ENCODE results near the gene NCAM2. TPM values are rescaled to one million over a fixed set of nuclear protein-coding genes. Genes with fewer than 3 reads are reported as not detected.

NCAM2 gene
- total and polyA plus RNA-seq, 2 of the 8 experiments (the other 6 are each of a cell fraction or from before 2014, with no cell fraction given) = 0.14 to 1.1 TPM

DNA sequence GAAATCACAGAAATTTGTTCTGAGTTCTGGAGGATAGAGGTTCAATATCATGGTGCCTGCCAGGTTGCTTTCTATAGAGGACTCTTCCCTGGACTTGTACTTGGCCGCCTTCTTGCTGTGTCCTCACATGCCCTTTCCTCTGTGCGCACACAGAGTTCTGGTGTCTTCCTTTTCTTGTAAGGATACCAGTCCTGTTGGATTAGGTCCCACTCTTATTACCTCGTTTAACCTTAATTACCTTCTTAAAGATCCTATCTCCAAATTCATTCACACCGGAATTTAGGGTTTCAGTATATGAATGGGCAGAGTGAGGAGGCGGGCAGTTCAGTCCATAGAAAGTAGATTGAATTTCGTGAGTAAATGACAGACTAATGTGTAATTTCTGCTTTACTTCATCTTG lies 413.9 kb downstream of the NCAM2 start:
- Histone ChIP-seq H2BK12ac (ENCODE audit: low read depth, low read length) (no peak overlapping the region), H3K27me3 (replicated peaks in 1 of 4; ENCODE audit: control insufficient read depth in 3 of 4, extremely low read depth in 1 of 4, insufficient read depth in 3 of 4, low read length in 3 of 4) (no peaks in the 10 kb centered on the region), H3K79me1 (ENCODE audit: low read depth, low read length) (no peaks in the 10 kb centered on the region), H3K4me2 (ENCODE audit: insufficient read depth in 1 of 2, low read depth in 2 of 2, low read length in 2 of 2) (no peak overlapping the region), H4K8ac (ENCODE audit: extremely low read depth, insufficient read depth, low read length) (no peak overlapping the region), H2AFZ (ENCODE audit: low read length) (0 out of 2 replicates have a peak overlapping the region, but pooled peaks have one; percentile 21), H3K4me1 (replicated peaks in 1 of 4; ENCODE audit: control insufficient read depth in 3 of 4, insufficient read depth in 4 of 4, low read length in 3 of 4) (no peaks in the 10 kb centered on the region), H3K4me3 (ENCODE audit: extremely low read depth in 1 of 4, insufficient read depth in 2 of 4, low read depth in 3 of 4, low read length in 4 of 4) (no peak overlapping the region), H3K23me2 (ENCODE audit: low read depth, low read length) (no peaks in the 10 kb centered on the region), H2BK120ac (replicated peaks; ENCODE audit: low read depth, low read length) (no peak overlapping the region), H3K27ac (ENCODE audit: low read depth, low read length) (no peak overlapping the region), H3K23ac (ENCODE audit: insufficient read length) (no peak overlapping the region), H3K4ac (replicated peaks; ENCODE audit: insufficient read length, low read depth, low read length) (no peak overlapping the region), H3K36me3 (ENCODE audit: control insufficient read depth in 2 of 4, insufficient read depth in 4 of 4, low read length in 3 of 4) (no peaks in the 10 kb centered on the region), H2BK15ac (ENCODE audit: low read length) (no peak overlapping the region), H2BK20ac (ENCODE audit: low read length) (no peak overlapping the region), H2BK5ac (ENCODE audit: low read depth, low read length) (no peak overlapping the region), H4K5ac (ENCODE audit: insufficient read length, low read depth, low read length) (no peak overlapping the region), H3K18ac (ENCODE audit: extremely low read depth, low read length) (no peak overlapping the region), H4K91ac (replicated peaks; ENCODE audit: insufficient read length, low read length) (no peak overlapping the region), H3K9ac (replicated peaks in 1 of 4; ENCODE audit: extremely low read depth in 1 of 4, low read depth in 3 of 4, low read length in 3 of 4) (no peak overlapping the region), H3K9me3 (ENCODE audit: insufficient read depth in 2 of 2, low read depth in 1 of 2, low read length in 1 of 2) (no peaks in the 10 kb centered on the region), H3K14ac (ENCODE audit: insufficient read length) (no peak overlapping the region), H4K20me1 (replicated peaks in 1 of 2; ENCODE audit: control insufficient read depth in 1 of 2, insufficient read depth in 2 of 2, low read length in 2 of 2) (no peaks in the 10 kb centered on the region), H2AK5ac (ENCODE audit: low read depth, low read length) (no peak overlapping the region), H3K56ac (replicated peaks; ENCODE audit: insufficient read length, low read depth, low read length) (no peak overlapping the region), H3K79me2 (ENCODE audit: control insufficient read depth in 1 of 2, insufficient read depth in 2 of 2, low read length in 2 of 2) (no peaks in the 10 kb centered on the region)
- no peak for TF ChIP-seq CEBPB (IDR thresholded peaks at IDR 0.05; ENCODE audit: low read depth, low read length)
- TF ChIP-seq RAD21 (IDR thresholded peaks at IDR 0.05 in 1 of 2, conservative IDR thresholded peaks at IDR 0.05 in 1 of 2; ENCODE audit: low read depth in 2 of 2, low read length in 2 of 2) = no peak
- no peak for TF ChIP-seq TAF1 (IDR thresholded peaks at IDR 0.05; ENCODE audit: low read depth, low read length)
- TF ChIP-seq SIN3A (conservative IDR thresholded peaks at IDR 0.05 in 1 of 2, IDR thresholded peaks at IDR 0.05 in 1 of 2; ENCODE audit: low read depth in 1 of 2, low read length in 2 of 2) = no peak
- TF ChIP-seq POLR2A (IDR thresholded peaks at IDR 0.05; ENCODE audit: control extremely low read depth in 1 of 2, low read depth in 2 of 2, low read length in 2 of 2) = no peak
- no peak for TF ChIP-seq KDM5A (IDR thresholded peaks at IDR 0.05; ENCODE audit: low read length)
- TF ChIP-seq POU5F1 (IDR thresholded peaks at IDR 0.05; ENCODE audit: low read depth, low read length) = no peak
- no peak for TF ChIP-seq HDAC6 (IDR thresholded peaks at IDR 0.05; ENCODE audit: low read depth, low read length)
- no peak for TF ChIP-seq TBP (IDR thresholded peaks at IDR 0.05; ENCODE audit: low read depth, low read length)
- ChIA-PET POLR2A (ENCODE audit: partially characterized antibody) (no interaction called here), CTCF (ENCODE audit: partially characterized antibody) (no interaction called here)
- no peak for DNase-seq (ENCODE audit: low read depth in 1 of 2, low spot score in 2 of 2)
- 90% methylated on average over 6 of the region's 6 CpGs; no CpG with 5 or more reads in 1 of the 2 experiments for WGBS, 2 experiments (ENCODE audit: extremely low coverage in 1 of 2, insufficient coverage in 1 of 2, insufficient read length in 1 of 2, insufficient replicate concordance in 2 of 2, low coverage in 1 of 2, low lambda C conversion rate in 2 of 2, missing lambda C conversion rate in 1 of 2)
- no peak for FAIRE-seq
